ENCODE results near the gene ATXN7. TPM values are rescaled to one million over a fixed set of nuclear protein-coding genes. Genes with fewer than 3 reads are reported as not detected.

ATXN7 gene
- total and polyA plus RNA-seq, 2 of the 13 experiments (the other 11 are each of a cell fraction or from before 2014, with no cell fraction given): 13.8 to 20.0 TPM

DNA sequence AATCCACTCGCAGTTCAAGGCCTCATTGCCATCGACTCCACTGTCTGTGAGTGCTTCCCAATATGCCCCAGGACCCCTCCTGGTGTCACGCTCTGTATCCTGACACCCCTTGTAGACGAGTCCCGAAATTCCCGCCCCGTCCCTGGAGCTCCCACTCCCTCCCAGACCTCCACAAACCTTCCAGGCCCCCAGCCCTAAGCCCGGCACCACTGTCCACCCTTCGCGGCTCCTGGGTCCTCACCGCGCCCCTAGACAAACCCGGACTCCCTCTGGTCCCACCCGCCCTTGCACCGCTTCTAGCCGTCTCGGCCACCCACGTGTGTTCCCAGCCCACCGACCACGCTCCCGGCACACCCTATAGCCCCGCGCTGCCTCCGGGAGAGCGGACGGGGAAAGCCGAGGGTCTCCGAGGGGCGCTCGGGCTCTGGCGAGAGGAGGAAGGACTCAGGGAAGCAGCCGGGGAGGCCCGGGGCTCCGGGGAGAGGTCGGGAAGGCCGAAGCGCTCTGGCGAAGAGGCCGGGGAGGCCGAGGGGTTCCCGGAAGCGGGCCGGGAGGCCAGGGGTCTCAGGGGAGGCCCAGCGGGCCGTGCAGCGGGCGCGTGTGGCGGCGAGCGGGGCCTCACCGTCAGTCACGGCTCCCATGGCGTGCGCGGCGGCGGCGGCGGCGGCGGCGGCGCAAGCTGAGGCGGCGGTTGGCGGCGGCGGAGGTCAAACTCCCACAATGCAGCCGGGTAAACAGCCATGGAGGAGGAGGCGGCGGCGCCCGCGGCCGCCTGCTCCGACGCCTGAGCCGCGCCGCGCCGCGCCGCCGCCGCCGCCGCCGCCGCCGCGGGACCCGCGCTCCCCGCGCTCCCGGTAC is at the start of gene ATXN7, which contains the start of gene THOC7 (continued):
- TF ChIP-seq, protein P1, sequence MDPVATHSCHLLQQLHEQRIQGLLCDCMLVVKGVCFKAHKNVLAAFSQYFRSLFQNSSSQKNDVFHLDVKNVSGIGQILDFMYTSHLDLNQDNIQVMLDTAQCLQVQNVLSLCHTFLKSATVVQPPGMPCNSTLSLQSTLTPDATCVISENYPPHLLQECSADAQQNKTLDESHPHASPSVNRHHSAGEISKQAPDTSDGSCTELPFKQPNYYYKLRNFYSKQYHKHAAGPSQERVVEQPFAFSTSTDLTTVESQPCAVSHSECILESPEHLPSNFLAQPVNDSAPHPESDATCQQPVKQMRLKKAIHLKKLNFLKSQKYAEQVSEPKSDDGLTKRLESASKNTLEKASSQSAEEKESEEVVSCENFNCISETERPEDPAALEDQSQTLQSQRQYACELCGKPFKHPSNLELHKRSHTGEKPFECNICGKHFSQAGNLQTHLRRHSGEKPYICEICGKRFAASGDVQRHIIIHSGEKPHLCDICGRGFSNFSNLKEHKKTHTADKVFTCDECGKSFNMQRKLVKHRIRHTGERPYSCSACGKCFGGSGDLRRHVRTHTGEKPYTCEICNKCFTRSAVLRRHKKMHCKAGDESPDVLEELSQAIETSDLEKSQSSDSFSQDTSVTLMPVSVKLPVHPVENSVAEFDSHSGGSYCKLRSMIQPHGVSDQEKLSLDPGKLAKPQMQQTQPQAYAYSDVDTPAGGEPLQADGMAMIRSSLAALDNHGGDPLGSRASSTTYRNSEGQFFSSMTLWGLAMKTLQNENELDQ (CRISPR knock-in tag; IDR thresholded peaks at IDR 0.05; ENCODE audit: borderline replicate concordance): no peak
- TF ChIP-seq HOXD1 (CRISPR knock-in tag; IDR thresholded peaks at IDR 0.05) (no peak), LBX2 (CRISPR knock-in tag; IDR thresholded peaks at IDR 0.05; ENCODE audit: borderline replicate concordance) (no peak), MEF2D (CRISPR knock-in tag; IDR thresholded peaks at IDR 0.05) (no peak), ZNF484 (CRISPR knock-in tag; IDR thresholded peaks at IDR 0.05; ENCODE audit: borderline replicate concordance, low read depth) (no peak), CEBPB (IDR thresholded peaks at IDR 0.05; ENCODE audit: borderline replicate concordance, low read depth, low read length) (no peak), MAF1 (CRISPR knock-in tag; IDR thresholded peaks at IDR 0.05; ENCODE audit: borderline replicate concordance) (no peak), WIZ (CRISPR knock-in tag; IDR thresholded peaks at IDR 0.05) (no peak), ZNF10 (CRISPR knock-in tag; IDR thresholded peaks at IDR 0.05; ENCODE audit: borderline replicate concordance, low read depth) (no peak), ZNF382 (CRISPR knock-in tag; IDR thresholded peaks at IDR 0.05; ENCODE audit: borderline replicate concordance) (no peak), DMAP1 (CRISPR knock-in tag; IDR thresholded peaks at IDR 0.05) (0 out of 2 replicates have a peak, but pooled peaks have one; percentile 26), IRF2 (CRISPR knock-in tag; IDR thresholded peaks at IDR 0.05) (no peak), ZNF558 (CRISPR knock-in tag; IDR thresholded peaks at IDR 0.05; ENCODE audit: borderline replicate concordance) (no peak), U2AF1 (optimal IDR thresholded peaks at IDR 0.05; ENCODE audit: low read depth, low read length) (no peak), PTBP1 (IDR thresholded peaks at IDR 0.05; ENCODE audit: low read depth, low read length, poor library complexity, severe bottlenecking) (no peak), ZIK1 (CRISPR knock-in tag; IDR thresholded peaks at IDR 0.05; ENCODE audit: borderline replicate concordance, low read depth) (no peak), HMGA1 (CRISPR knock-in tag; conservative IDR thresholded peaks at IDR 0.05) (no peak), U2AF2 (IDR thresholded peaks at IDR 0.05; ENCODE audit: low read depth, low read length) (no peak)
- TF ChIP-seq, protein P2, sequence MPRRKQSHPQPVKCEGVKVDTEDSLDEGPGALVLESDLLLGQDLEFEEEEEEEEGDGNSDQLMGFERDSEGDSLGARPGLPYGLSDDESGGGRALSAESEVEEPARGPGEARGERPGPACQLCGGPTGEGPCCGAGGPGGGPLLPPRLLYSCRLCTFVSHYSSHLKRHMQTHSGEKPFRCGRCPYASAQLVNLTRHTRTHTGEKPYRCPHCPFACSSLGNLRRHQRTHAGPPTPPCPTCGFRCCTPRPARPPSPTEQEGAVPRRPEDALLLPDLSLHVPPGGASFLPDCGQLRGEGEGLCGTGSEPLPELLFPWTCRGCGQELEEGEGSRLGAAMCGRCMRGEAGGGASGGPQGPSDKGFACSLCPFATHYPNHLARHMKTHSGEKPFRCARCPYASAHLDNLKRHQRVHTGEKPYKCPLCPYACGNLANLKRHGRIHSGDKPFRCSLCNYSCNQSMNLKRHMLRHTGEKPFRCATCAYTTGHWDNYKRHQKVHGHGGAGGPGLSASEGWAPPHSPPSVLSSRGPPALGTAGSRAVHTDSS (CRISPR knock-in tag; conservative IDR thresholded peaks at IDR 0.05): no peak
- TF ChIP-seq, protein P3, sequence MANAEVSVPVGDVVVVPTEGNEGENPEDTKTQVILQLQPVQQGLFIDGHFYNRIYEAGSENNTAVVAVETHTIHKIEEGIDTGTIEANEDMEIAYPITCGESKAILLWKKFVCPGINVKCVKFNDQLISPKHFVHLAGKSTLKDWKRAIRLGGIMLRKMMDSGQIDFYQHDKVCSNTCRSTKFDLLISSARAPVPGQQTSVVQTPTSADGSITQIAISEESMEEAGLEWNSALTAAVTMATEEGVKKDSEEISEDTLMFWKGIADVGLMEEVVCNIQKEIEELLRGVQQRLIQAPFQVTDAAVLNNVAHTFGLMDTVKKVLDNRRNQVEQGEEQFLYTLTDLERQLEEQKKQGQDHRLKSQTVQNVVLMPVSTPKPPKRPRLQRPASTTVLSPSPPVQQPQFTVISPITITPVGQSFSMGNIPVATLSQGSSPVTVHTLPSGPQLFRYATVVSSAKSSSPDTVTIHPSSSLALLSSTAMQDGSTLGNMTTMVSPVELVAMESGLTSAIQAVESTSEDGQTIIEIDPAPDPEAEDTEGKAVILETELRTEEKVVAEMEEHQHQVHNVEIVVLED (CRISPR knock-in tag; IDR thresholded peaks at IDR 0.05; ENCODE audit: borderline replicate concordance): no peak

Data from HepG2 (cell line).